ENCODE results near the gene GDF10. TPM values are rescaled to one million over a fixed set of nuclear protein-coding genes. Genes with fewer than 3 reads are reported as not detected.

Gene GDF10
- total RNA-seq, 4 donors from 2014 or later, result 1.3 to 1.4 TPM; not detected in 2

DNA sequence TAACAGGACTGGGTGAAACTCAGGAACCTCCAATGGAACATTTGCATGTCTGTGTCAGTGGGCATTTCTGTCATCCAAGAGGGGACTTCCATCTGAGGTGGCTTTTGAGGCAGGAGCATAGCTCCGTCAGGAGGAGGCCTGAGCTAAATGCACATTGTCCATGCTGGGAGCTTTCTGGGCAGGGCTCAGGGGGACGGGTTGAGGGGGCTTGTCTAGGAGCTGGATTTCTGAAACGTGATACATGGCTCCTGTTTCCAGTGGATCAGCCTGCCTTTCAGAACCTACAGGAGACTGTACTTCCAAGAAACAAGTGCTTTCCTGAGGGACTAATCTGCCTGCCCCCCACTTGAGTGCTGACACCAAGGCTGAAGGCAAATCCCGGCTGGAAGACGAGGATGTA is 40.5 kb upstream of the GDF10 start:
- H3K36me3 ChIP-seq, result no peaks in the 10 kb centered on the region
- WGBS, result 87% methylated on average over 5 of the region's 5 CpGs
- H3K27me3 ChIP-seq, result peaks cover 13% of the 10 kb centered on the region
- H3K27ac ChIP-seq, result no peak overlapping the region
- no peak for TF ChIP-seq POLR2A (IDR thresholded peaks at IDR 0.05)
- TF ChIP-seq, protein P1, sequence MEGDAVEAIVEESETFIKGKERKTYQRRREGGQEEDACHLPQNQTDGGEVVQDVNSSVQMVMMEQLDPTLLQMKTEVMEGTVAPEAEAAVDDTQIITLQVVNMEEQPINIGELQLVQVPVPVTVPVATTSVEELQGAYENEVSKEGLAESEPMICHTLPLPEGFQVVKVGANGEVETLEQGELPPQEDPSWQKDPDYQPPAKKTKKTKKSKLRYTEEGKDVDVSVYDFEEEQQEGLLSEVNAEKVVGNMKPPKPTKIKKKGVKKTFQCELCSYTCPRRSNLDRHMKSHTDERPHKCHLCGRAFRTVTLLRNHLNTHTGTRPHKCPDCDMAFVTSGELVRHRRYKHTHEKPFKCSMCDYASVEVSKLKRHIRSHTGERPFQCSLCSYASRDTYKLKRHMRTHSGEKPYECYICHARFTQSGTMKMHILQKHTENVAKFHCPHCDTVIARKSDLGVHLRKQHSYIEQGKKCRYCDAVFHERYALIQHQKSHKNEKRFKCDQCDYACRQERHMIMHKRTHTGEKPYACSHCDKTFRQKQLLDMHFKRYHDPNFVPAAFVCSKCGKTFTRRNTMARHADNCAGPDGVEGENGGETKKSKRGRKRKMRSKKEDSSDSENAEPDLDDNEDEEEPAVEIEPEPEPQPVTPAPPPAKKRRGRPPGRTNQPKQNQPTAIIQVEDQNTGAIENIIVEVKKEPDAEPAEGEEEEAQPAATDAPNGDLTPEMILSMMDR (IDR thresholded peaks at IDR 0.05), result no peak
- TF ChIP-seq POLR2AphosphoS5 (IDR thresholded peaks at IDR 0.05), result no peak
- TF ChIP-seq EP300 (IDR thresholded peaks at IDR 0.05), result no peak
- H3K4me1 ChIP-seq, result no peaks in the 10 kb centered on the region
- H3K4me3 ChIP-seq, result no peak overlapping the region
- H3K9me3 ChIP-seq, result no peaks in the 10 kb centered on the region
- no peak for DNase-seq (ENCODE audit: low spot score in 2 of 2)

DNA sequence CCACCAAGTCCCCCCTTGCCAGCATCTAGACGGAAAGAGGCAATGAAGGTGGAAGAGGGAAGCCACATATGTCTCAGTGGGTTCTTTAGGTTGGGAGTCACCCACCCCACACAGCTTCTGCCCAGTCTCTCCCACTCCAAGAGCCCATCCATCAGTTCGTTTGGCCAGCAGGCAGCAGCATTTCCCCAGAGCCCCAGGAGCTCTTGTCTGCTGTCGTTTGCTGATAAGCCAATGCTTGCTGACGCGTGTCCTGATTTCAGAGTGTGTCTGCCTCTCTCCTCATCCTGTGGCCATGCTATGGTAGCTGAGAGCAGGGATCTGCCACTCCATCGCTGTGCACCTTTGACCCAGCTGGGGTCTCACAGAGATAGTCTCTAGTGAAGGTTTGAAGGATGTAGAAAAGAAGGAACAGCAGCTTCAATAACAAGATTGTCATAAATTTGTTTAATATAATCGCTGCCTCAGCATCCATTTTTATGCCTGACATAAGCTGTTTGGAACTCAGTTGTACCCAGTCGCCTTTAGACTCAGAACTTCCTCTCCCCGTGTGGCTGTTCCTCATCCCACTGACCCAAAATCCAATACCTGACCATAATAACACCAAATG is 39.4 kb upstream of the GDF10 start:
- Histone ChIP-seq H3K9me3 (no peaks in the 10 kb centered on the region), H3K4me1 (no peaks in the 10 kb centered on the region), H3K36me3 (no peaks in the 10 kb centered on the region), H3K27ac (no peak overlapping the region), H3K4me3 (no peak overlapping the region), H3K27me3 (peaks cover 13% of the 10 kb centered on the region)
- no peak for DNase-seq (ENCODE audit: low spot score in 2 of 2)
- 79% methylated on average over 9 of the region's 9 CpGs for WGBS
- TF ChIP-seq POLR2A (IDR thresholded peaks at IDR 0.05), result no peak
- no peak for TF ChIP-seq EP300 (IDR thresholded peaks at IDR 0.05)
- TF ChIP-seq POLR2AphosphoS5 (IDR thresholded peaks at IDR 0.05), result no peak
- TF ChIP-seq, protein P1 (IDR thresholded peaks at IDR 0.05), result no peak

DNA sequence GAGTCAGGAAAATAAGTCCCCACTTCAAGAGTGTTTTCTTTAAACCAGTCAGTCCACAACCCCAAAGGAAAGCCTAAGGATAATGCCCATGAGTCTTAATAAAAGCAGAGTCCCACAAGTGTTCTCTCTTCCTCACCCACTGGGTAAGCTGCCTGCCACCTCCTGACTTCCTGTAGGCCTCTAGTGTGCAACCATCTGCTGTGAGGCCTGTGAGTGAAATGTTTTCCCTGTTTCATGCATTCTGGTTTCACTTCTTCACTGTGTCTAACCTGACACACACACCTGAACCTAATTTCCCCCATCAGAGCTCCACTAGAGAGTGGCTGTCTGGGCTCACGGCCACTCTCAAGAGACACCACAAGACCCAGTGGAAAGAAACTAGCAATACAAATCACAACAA is 38.9 kb upstream of the GDF10 start:
- DNase-seq (ENCODE audit: low spot score in 2 of 2), result no peak
- no peaks in the 10 kb centered on the region for H3K9me3 ChIP-seq
- no peaks in the 10 kb centered on the region for H3K4me1 ChIP-seq
- no peaks in the 10 kb centered on the region for H3K36me3 ChIP-seq
- H3K27me3 ChIP-seq, result peaks cover 13% of the 10 kb centered on the region
- 92% methylated on average over 1 of the region's 1 CpG for WGBS
- H3K27ac ChIP-seq, result no peak overlapping the region
- TF ChIP-seq, protein P1 (IDR thresholded peaks at IDR 0.05), result no peak
- TF ChIP-seq EP300 (IDR thresholded peaks at IDR 0.05) (no peak), POLR2A (IDR thresholded peaks at IDR 0.05) (no peak), POLR2AphosphoS5 (IDR thresholded peaks at IDR 0.05) (no peak)
- no peak overlapping the region for H3K4me3 ChIP-seq

DNA sequence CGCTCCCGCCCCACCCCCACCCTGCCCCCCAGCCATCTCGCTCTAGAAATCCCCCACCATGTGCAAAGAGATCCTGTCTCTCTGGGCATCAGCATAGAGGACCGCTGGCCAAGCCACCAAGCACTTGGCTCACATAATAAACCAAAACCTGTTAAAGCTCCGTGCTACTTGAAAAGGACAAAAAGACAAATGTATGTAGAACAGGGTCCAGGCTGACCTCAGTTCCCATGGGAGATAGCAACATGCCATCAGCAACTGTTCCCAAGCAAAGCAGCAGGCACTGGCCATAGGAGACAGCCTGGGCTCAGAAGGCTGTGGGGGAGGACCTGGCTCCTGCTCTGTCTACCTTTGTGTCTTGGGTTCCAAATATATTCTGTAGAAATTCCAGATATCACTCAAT is 38.4 kb upstream of the GDF10 start:
- TF ChIP-seq, protein P1 (IDR thresholded peaks at IDR 0.05), result no peak
- TF ChIP-seq EP300 (IDR thresholded peaks at IDR 0.05), result no peak
- TF ChIP-seq POLR2A (IDR thresholded peaks at IDR 0.05), result no peak
- no peak for TF ChIP-seq POLR2AphosphoS5 (IDR thresholded peaks at IDR 0.05)
- Histone ChIP-seq H3K36me3 (no peaks in the 10 kb centered on the region), H3K9me3 (no peaks in the 10 kb centered on the region), H3K4me3 (no peak overlapping the region), H3K27me3 (peaks cover 13% of the 10 kb centered on the region), H3K4me1 (no peaks in the 10 kb centered on the region), H3K27ac (no peak overlapping the region)
- 95% methylated on average over 5 of the region's 5 CpGs for WGBS
- DNase-seq (ENCODE audit: low spot score in 2 of 2), result no peak

DNA sequence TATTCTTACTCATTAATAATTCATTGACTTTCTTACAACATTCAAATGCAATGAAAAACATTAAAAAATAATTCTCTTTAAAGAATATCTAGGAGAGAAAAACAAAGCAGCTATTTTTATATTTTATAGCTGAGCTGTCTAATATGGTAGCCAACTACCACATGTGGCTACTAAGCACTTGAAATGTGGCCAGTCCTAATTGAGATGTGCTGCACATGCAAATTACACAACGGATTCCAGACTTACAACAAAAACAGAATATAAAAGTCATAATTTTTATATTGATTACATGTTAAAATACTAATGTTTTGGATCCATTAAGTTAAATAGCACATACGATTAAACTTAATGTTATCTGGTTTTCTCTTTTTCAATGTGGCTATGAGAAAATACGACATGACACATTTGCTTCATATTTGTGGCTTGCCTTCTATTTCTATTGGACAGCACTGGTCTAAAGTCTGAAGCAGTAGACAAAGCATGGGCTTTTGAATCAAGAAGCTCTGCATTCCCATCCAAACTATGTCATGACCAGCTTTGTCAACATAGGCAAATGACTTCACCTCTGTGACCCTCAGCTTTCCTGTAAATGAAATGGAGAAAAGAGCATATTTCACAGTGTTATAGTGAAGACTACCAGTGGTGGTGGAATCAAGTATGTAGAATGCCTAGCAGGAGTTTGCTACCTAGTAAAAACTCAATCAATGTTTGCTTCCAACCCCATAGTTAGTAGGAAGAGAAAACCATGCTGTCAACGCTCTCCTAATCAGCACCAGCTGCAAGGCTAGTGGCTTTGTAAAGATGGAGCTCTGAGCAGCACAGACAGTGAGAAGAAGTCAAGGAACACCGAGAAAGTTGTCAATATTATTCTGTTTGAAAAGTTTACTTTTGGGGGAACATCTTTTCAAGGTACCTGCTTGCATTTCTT is 37.1 kb upstream of the GDF10 start:
- Histone ChIP-seq H3K27me3 (peaks cover 13% of the 10 kb centered on the region), H3K9me3 (no peaks in the 10 kb centered on the region), H3K36me3 (no peaks in the 10 kb centered on the region), H3K4me1 (no peaks in the 10 kb centered on the region), H3K27ac (no peak overlapping the region), H3K4me3 (no peak overlapping the region)
- no peak for TF ChIP-seq EP300 (IDR thresholded peaks at IDR 0.05)
- TF ChIP-seq, protein P1 (IDR thresholded peaks at IDR 0.05), result no peak
- no peak for TF ChIP-seq POLR2A (IDR thresholded peaks at IDR 0.05)
- TF ChIP-seq POLR2AphosphoS5 (IDR thresholded peaks at IDR 0.05), result no peak
- WGBS, result 58% methylated on average over 5 of the region's 5 CpGs
- DNase-seq (ENCODE audit: low spot score in 2 of 2), result no peak
